ENCODE results near the gene HMBS. TPM values are rescaled to one million over a fixed set of nuclear protein-coding genes. Genes with fewer than 3 reads are reported as not detected.

The HMBS gene
- total RNA-seq, 6 experiments from 2014 or later: 11.3 to 35.3 (median 14.6) TPM

DNA sequence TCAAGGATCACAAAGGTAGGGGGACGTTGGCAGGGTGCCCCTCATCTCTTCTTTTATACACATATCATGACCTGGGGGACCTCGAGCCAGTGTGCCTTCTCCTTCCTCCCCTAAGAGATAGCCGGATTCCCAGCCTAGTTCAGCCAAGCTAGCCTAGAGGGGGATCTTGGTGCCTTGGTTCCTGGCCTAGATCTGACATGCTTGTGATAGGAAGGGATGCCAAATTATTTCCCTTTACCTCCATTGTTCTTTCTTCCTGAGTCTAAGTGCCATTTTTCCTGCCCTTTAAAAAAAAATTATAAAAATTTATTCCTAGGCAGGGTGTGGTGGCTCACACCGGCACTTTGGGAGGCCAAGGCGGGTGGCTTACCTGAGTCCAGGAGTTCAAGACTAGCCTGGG is 29.7 kb downstream of the HMBS start:
- H3K27me3 ChIP-seq: no peaks in the 10 kb centered on the region
- 40% methylated on average over 1 of the region's 5 CpGs for WGBS (ENCODE audit: insufficient coverage, low coverage, low lambda C conversion rate, missing lambda C conversion rate)
- ATAC-seq: no peak
- peaks cover 0 to 5% (median 0%) of the 10 kb centered on the region in 4 donors for H3K4me1 ChIP-seq
- H3K36me3 ChIP-seq: peaks cover 0 to 32% (median 11%) of the 10 kb centered on the region in 4 donors
- no peak for DNase-seq
- intact Hi-C loops (cut with DNase I): no loop called here
- no peak overlapping the region for H3K4me3 ChIP-seq
- H3K9me3 ChIP-seq: no peaks in the 10 kb centered on the region
- H3K27ac ChIP-seq: no peak overlapping the region
- TF ChIP-seq, protein P1, sequence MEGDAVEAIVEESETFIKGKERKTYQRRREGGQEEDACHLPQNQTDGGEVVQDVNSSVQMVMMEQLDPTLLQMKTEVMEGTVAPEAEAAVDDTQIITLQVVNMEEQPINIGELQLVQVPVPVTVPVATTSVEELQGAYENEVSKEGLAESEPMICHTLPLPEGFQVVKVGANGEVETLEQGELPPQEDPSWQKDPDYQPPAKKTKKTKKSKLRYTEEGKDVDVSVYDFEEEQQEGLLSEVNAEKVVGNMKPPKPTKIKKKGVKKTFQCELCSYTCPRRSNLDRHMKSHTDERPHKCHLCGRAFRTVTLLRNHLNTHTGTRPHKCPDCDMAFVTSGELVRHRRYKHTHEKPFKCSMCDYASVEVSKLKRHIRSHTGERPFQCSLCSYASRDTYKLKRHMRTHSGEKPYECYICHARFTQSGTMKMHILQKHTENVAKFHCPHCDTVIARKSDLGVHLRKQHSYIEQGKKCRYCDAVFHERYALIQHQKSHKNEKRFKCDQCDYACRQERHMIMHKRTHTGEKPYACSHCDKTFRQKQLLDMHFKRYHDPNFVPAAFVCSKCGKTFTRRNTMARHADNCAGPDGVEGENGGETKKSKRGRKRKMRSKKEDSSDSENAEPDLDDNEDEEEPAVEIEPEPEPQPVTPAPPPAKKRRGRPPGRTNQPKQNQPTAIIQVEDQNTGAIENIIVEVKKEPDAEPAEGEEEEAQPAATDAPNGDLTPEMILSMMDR (IDR thresholded peaks at IDR 0.05): no peak
- no peak for TF ChIP-seq POLR2A (IDR thresholded peaks at IDR 0.05)

DNA sequence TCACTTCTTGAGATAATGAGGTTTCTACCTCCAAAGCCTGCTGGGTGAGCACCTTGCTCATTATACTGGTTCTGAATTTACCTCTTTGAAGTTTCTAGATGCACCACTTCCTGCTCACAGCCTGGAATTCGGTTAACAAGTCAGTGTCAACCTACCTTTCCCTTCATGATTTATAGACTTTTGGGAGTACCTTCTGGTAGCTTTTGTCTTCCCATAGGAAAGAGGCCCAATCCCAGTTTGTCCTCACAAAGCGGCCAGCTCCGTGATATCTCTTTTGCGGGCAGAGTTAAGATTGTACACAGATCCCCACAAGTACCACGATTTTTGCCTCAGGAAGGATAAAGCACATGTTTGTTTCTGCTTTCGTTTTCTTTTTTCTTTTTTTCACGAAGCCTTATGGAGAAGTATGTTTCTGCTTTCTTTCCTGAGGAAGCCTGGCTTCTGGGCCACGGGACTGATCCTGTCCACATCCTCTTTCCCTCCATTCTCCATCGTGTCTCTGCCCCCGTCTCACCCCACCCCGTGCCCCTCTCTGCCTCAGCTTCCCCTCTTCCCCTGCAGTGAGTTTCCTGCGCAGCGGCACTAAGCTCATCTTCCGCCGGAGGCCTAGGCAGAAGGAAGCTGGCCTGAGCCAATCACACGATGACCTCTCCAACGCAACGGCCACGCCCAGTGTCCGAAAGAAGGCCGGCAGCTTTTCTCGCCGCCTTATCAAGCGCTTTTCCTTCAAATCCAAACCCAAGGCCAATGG is 31.0 kb downstream of the HMBS start:
- H3K9me3 ChIP-seq: no peaks in the 10 kb centered on the region
- H3K36me3 ChIP-seq: peaks cover 0 to 32% (median 11%) of the 10 kb centered on the region in 4 donors
- H3K27me3 ChIP-seq: no peaks in the 10 kb centered on the region
- peak overlapping the region in 2 of 3 donors; percentile 19 to 47 for H3K27ac ChIP-seq
- H3K4me3 ChIP-seq: no peak overlapping the region
- H3K4me1 ChIP-seq: peaks cover 0 to 3% (median 0%) of the 10 kb centered on the region in 4 donors
- intact Hi-C loops (cut with DNase I): no loop called here
- ATAC-seq: peak; percentile 73 to 90 (median 74)
- TF ChIP-seq, protein P1 (IDR thresholded peaks at IDR 0.05): no peak
- no peak for TF ChIP-seq POLR2A (IDR thresholded peaks at IDR 0.05)
- peak; percentile 64 to 76 (median 70) for DNase-seq
- 49% methylated on average over 20 of the region's 24 CpGs for WGBS (ENCODE audit: insufficient coverage, low coverage, low lambda C conversion rate, missing lambda C conversion rate)

DNA sequence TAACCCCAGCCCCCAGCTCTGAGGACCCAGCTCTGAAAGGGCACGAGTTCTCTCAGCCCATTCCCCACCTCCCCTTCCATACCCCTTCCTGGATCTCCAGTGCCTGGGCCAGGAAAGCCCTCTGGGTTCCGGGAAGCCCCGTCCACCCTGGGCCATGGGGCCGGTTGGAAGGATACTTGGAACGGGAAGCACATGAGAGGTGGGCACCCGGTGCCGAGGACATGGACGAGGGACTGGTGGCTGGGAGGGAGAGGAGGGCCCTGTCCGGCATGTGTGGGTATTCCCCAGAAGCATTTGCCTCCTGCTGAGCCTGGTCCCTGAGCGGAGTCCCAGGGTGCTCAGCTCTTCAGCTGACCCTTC is 31.5 kb downstream of the HMBS start:
- 88% methylated on average over 2 of the region's 10 CpGs for WGBS (ENCODE audit: insufficient coverage, low coverage, low lambda C conversion rate, missing lambda C conversion rate)
- intact Hi-C loops (cut with DNase I): no loop called here
- ATAC-seq (peak in 1 of 4 donors; percentile 3), DNase-seq (no peak)
- no peaks in the 10 kb centered on the region for H3K27me3 ChIP-seq
- peak overlapping the region in 2 of 3 donors; percentile 19 to 47 for H3K27ac ChIP-seq
- TF ChIP-seq, protein P1 (IDR thresholded peaks at IDR 0.05): no peak
- no peak for TF ChIP-seq POLR2A (IDR thresholded peaks at IDR 0.05)
- peaks cover 0 to 30% (median 10%) of the 10 kb centered on the region in 4 donors for H3K36me3 ChIP-seq
- peaks cover 0 to 5% (median 0%) of the 10 kb centered on the region in 4 donors for H3K4me1 ChIP-seq
- no peaks in the 10 kb centered on the region for H3K9me3 ChIP-seq
- no peak overlapping the region for H3K4me3 ChIP-seq

DNA sequence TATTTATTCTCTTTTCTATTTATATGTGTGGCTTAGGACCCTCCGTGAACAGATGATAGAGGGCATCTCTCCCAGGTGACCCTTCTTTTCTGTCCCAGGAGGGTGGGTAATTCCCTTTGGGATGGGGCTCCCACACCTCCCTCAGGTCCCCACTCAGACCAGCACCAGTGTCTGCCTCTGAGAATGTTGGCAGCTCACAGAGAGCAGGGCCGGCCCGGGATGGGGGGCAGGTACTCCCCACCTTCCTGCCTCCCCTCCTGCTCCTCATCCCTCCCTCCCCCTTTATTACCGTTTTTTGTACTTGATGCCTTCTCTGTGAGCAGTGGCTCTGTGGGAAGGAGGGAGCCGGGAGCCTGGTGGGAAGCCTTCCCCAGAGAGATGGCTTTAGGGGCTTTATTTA is 31.9 kb downstream of the HMBS start:
- Histone ChIP-seq H3K4me1 (peaks cover 0 to 5% (median 0%) of the 10 kb centered on the region in 4 donors), H3K36me3 (peaks cover 0 to 26% (median 8%) of the 10 kb centered on the region in 4 donors), H3K4me3 (no peak overlapping the region), H3K27me3 (no peaks in the 10 kb centered on the region), H3K9me3 (no peaks in the 10 kb centered on the region), H3K27ac (peak overlapping the region in 2 of 3 donors; percentile 19 to 47)
- no peak for ATAC-seq
- no peak for DNase-seq
- TF ChIP-seq POLR2A (IDR thresholded peaks at IDR 0.05): no peak
- TF ChIP-seq, protein P1 (IDR thresholded peaks at IDR 0.05): no peak
- WGBS (ENCODE audit: insufficient coverage, low coverage, low lambda C conversion rate, missing lambda C conversion rate): 71% methylated on average over 4 of the region's 5 CpGs
- intact Hi-C loops (cut with DNase I): no loop called here
